NCI-H1417 (cell line): Measurements from ENCODE around the gene MYZAP.

Experiments
- DNase-seq, 3 experiments: peaks; one replicate each; lab custom pipeline; 2025; lab: John Stamatoyannopoulos, UW

MYZAP gene

GRCh38 chr15:57663262-57663661 is 71.6 kb downstream of the MYZAP start:
- DNase-seq: no peak

GRCh38 chr15:57665194-57665593 is 73.5 kb downstream of the MYZAP start:
- DNase-seq: no peak

DNA sequence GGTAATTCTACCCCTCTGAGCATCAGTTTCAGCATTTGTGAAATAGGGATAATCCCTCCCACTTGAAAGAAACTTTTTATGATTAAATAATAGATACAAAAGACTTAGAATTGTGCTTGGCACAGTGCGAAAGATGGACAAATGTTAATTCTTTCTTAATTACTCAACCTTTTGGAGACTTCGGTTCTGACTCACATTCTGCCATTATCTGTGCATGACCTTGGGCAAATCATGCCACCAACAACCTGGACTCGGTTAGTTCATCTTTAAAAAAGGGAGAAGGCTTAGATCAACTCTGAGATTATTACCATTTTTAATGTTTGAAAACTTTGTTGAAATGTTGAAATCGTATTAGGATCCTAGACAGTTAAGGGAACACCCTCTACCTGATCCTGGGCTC is 74.2 kb downstream of the MYZAP start:
- DNase-seq: no peak

DNA sequence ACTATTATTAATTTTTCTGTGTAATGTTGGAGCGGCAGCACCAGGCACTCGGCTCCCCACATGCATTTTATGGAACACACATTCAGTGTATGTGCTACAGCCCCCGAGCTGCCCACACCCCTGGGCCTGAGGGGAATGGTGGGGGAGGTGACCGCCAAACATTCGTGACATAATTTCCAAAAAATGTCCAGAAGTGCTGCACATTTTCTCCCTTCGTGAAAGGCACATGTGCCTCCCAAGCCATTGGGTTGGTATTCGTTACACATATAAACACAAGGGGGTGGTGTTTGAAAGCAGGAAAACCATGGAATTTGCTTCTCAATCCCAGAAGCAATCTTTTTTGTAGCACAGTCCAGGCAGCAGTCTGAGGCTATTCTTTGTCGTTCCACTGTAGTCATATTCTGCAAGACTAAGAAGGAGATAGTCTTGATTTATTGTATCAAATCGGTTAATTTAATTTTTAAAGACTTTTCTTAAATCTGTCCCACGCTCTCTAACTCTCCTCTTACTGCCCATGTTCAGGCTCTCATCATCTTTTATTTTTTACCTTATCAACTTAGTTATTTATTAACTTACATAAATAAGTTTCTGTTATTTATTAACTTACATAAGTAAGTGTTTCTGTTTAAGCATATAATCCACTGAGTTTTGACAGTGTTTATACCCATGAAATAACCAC is 75.6 kb downstream of the MYZAP start:
- DNase-seq: peak in 1 of 3 experiments; percentile 43

DNA sequence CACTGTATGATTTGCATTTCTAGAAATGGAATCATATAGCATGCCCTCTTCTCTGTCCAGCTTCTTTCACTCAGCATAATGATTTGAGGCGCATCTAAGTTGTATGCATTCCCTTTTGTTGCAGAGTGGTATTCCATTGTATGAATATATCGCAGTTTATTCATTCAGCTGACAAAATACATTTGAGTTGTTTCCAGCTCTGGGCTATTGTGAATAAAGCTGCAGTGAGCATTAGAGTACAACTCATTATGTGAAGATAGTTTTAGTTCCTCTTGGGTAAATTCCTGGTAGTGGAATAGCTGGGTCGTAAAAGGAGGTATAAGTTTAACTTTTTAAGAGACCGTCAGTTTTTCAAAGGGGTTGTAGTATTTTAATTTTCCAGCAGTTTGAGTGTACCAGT is 76.3 kb downstream of the MYZAP start:
- no peak for DNase-seq

DNA sequence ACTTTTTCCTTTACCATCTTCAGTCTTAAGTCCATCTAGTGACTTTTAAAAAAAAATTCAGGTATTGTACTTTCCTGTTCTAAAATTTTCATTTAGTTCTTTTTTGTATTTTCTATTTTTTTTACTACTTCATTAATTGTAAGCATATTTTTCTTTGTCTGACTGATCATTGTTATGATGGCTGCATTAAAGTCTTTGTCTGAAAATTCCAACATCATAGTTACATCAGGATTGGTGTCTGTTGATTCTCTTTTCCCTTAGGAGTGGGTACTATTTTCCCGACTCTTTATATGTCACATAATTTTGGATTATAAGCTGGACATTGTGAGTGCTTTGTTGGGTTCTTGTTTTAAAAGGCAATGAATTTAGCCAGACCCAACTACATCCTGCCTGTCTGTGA is 79.9 kb downstream of the MYZAP start:
- DNase-seq: no peak

- DNase-seq: no peak
These were observed 83.9 kb downstream of the MYZAP start for GRCh38 chr15:57675481-57676181.

DNA sequence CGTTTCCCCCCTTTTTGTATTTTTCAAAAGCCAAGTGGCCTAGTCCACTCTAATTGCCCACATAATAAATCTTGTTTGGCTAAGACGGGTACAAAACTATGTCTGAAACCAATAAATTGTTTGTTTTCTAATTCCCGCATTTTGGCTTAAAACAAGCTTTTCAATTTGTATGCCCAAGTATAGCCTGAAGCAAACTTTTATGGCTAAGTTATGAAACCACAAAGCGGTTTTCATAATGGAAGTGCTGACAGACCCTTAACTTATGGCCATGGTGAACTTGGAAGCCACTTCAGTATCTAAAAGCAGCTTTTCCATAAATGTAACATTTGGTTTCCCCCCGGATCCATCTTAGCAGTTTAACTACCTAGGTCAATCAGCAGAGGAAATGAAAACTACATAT is 84.9 kb downstream of the MYZAP start:
- no peak for DNase-seq

GRCh38 chr15:57677204-57677603 is 85.5 kb downstream of the MYZAP start:
- no peak for DNase-seq

DNA sequence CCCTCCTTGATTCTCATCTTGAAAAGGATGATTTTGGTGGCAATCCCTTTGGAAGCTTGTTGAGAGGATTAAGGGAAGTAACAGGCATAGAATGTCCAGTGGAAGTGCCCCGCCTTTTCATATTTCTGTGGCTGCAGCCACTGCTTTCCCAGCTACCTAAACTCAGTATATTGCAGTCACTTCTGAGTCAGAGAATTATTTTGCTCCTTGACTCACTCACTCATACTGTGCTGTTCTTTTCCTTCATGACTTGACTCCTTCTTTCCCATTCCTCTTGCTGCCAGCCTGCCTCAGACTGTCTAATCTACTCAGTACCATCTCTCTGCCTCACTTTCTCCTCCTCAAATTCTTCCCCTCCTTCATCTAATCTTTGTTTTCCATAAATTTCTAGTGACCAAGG is 88.3 kb downstream of the MYZAP start:
- DNase-seq: no peak

GRCh38 chr15:57681011-57681410 is 89.3 kb downstream of the MYZAP start:
- no peak for DNase-seq

DNA sequence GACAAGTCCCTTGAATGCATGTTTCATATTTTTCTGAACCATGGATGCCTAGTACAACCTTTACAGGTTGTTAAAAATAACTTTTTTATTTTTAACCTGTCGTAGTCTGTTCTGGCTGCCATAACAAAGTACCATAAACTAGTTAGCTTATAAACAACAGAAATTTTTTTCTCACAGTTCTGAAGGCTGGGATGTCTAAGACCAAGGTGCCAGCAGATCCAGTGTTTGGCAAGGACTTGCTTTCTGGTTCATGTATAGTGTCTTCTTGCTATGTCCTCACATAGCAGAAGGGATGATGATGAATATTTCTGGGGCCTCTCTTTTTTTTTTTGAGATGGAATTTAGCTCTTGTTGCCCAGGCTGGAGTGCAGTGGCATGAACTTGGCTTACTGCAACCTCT is 91.8 kb downstream of the MYZAP start:
- no peak for DNase-seq

- peak in 2 of 3 experiments; percentile 2 to 18 for DNase-seq
These were observed 92.9 kb downstream of the MYZAP start for GRCh38 chr15:57684491-57685151.

GRCh38 chr15:57685306-57686095 is 93.8 kb downstream of the MYZAP start:
- no peak for DNase-seq

- DNase-seq: no peak
These were observed 95.0 kb downstream of the MYZAP start for GRCh38 chr15:57686657-57687056.

DNA sequence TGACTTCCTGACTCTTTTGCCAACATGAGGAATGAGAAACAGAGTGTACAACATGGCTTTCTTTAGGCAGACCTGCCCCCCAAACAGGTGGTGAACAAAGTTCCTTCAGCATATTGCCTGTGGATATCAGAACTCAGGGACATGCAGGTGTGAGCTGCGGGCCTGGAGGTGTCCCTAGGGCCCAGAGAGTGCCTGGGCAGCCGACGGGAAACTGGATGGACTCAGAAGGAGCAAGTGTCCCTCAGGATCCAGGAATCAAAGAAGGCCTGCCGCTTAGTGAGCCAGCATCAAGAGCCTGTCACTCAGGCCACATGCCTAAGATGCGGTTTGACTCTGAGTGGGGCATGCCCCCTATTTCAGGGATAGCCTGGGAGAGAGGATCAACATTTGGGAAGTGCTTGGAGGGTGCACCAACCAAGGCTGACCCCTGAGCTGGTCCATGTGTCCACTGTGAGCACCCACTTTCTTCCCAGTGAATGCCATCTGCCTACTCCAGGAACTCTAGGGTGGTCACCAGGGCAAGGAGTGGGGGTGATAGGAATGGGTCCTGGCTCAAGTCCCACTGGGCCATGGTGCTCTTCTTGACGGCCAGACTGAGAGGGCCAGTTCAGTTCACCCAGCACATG is 98.8 kb downstream of the MYZAP start:
- DNase-seq: no peak

- no peak for DNase-seq
These were observed 99.4 kb downstream of the MYZAP start for GRCh38 chr15:57691082-57691481.

DNA sequence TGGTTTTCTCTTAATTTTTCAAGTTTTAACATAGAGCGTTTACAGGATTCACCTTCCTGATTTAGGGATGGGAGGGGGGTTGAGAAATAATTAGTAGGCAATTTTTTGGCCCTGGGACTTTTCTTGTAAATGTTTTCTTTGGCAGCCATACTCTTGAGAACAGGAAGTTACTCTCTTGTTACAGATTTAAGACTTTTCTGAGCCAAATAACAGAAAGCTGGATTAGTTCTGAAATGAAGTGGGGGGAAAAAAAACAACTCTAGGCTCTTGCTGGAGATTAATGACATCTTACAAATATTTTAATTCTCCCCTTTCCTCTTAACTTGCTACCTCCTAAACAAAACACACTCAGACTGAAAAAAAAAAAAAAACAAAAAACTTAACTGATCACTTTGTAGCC is 101.0 kb downstream of the MYZAP start:
- no peak for DNase-seq

- no peak for DNase-seq
These were observed 102.6 kb downstream of the MYZAP start for GRCh38 chr15:57694279-57694678.

GRCh38 chr15:57696146-57696545 is 104.4 kb downstream of the MYZAP start:
- peak; percentile 32 to 81 (median 41) for DNase-seq

DNA sequence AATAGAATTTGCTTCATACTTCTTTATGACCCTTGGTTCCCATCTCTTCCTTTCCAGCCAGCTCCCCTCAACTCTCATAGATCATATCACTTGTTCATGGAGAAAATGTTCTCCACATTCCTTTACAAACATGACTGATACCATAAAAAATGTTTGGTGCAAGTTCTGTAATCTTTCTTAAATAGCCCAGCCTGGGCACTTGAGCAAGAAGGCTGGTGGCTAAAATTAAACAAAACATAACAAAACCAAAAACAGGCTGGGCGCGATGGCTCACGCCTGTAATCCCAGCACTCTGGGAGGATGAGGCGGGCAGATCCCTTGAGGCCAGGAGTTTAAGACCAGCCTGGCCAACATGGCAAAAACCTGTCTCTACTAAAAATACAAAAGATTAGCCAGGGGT is 105.9 kb downstream of the MYZAP start:
- no peak for DNase-seq

GRCh38 chr15:57698243-57698642 is 106.5 kb downstream of the MYZAP start:
- no peak for DNase-seq
